ENCODE data around the gene C1QTNF12. TPM values are rescaled to one million over a fixed set of nuclear protein-coding genes. Genes with fewer than 3 reads are reported as not detected.

Gene C1QTNF12
- total RNA-seq, 2 experiments from 2014 or later: 1.8 to 6.1 TPM

DNA sequence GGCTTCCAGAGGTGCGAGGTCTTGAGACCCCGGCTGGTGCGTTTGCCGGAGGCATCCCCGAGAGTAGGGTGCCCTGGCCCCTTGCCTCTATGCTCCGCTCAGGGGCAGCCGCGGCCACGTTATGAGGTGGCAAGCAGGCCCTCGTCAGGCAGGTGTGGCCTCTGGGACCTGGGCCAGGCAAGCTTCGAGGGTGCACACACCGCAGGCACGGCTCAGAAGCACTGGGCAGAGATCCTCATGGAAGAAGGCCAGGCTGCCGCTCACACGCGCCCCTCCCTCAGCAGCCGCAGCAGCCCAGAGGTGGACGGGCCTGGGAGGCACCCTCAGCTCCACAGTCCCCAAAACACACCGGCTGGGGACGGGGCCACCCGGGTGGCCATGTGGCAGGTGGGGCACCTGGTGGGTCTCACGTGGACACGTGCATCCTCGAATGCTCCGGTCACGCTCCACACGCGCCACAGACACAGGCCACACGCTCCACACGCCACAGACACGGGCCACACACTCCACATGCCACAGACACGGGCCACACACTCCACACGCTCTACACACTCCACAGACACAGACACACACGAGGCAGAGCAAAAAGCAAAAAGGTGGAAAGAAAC is 21.2 kb downstream of the C1QTNF12 start:
- intact Hi-C loops (cut with micrococcal nuclease; ENCODE audit: unreplicated experiment): no loop called here
- Histone ChIP-seq H3K9me3 (ENCODE audit: low read length) (no peaks in the 10 kb centered on the region), H3K36me3 (ENCODE audit: insufficient read depth, low read length) (peaks cover 91% of the 10 kb centered on the region), H3K79me2 (ENCODE audit: insufficient read depth, low read depth, low read length) (peaks cover 20% of the 10 kb centered on the region), H3K4me2 (ENCODE audit: low read length) (no peak overlapping the region), H3K9me2 (ENCODE audit: insufficient read depth, low read length) (no peaks in the 10 kb centered on the region), H2AFZ (ENCODE audit: low read length) (no peak overlapping the region), H3K4me3 (ENCODE audit: low read depth, low read length, poor library complexity, severe bottlenecking) (no peak overlapping the region), H3K4me1 (ENCODE audit: insufficient read depth, low read length, poor library complexity, severe bottlenecking) (peaks cover 8% of the 10 kb centered on the region), H3K27ac (ENCODE audit: low read depth, low read length, poor library complexity, severe bottlenecking) (no peak overlapping the region), H4K20me1 (ENCODE audit: insufficient read depth, low read length) (no peaks in the 10 kb centered on the region)
- DNase-seq (ENCODE audit: low spot score): no peak
- TF ChIP-seq, protein P1, sequence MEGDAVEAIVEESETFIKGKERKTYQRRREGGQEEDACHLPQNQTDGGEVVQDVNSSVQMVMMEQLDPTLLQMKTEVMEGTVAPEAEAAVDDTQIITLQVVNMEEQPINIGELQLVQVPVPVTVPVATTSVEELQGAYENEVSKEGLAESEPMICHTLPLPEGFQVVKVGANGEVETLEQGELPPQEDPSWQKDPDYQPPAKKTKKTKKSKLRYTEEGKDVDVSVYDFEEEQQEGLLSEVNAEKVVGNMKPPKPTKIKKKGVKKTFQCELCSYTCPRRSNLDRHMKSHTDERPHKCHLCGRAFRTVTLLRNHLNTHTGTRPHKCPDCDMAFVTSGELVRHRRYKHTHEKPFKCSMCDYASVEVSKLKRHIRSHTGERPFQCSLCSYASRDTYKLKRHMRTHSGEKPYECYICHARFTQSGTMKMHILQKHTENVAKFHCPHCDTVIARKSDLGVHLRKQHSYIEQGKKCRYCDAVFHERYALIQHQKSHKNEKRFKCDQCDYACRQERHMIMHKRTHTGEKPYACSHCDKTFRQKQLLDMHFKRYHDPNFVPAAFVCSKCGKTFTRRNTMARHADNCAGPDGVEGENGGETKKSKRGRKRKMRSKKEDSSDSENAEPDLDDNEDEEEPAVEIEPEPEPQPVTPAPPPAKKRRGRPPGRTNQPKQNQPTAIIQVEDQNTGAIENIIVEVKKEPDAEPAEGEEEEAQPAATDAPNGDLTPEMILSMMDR (conservative IDR thresholded peaks at IDR 0.05; ENCODE audit: low read length): no peak
- no peak for TF ChIP-seq EZH2phosphoT487 (IDR thresholded peaks at IDR 0.05; ENCODE audit: borderline replicate concordance, low read depth, low read length)
- ChIA-PET POLR2A (no interaction called here), CTCF (ENCODE audit: unreplicated experiment) (no interaction called here)
- BruUV-seq (replicated peaks): no TSS peak

DNA sequence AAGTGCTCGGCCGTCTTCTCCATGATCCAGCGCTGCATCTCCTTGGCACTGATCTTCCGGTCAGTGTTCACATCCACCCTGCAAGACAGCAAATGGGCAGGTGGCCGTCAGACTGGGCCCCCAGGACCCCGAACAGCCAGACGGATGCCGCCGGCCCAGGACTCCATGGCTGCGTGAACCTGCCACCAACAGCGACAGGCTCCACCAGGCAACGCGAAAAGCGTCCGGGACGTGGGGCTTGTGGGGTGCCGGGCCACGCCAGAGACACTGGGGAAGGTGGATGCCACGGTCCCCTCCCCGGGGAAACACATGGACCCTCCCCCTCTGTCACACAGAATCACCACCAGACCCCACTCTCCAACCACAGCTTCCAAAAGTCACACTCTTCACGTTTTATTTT is 22.6 kb downstream of the C1QTNF12 start:
- peaks cover 82% of the 10 kb centered on the region for H3K36me3 ChIP-seq (ENCODE audit: insufficient read depth, low read length)
- no peak for TF ChIP-seq EZH2phosphoT487 (IDR thresholded peaks at IDR 0.05; ENCODE audit: borderline replicate concordance, low read depth, low read length)
- TF ChIP-seq, protein P1 (conservative IDR thresholded peaks at IDR 0.05; ENCODE audit: low read length): no peak
- BruUV-seq (replicated peaks): no TSS peak

DNA sequence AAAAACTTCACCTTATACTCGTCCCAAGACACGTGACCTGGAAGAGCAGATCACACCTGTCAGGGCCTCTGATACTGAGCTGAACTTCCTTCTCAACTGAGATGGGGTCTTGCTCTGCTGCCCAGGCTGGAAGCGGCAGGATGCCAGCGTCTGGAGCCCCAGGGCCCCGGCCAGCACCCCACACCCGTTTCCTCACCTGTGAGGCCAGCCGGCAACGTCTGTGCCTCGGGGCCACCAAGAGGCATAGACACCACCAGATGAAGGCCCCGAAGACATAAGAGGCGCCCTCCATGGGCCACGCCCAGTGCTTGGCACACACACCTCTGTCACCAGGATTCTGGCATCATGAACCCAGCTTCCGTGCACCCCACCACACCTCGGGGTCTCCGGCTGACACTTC is 23.2 kb downstream of the C1QTNF12 start:
- Histone ChIP-seq H3K36me3 (ENCODE audit: insufficient read depth, low read length) (peaks cover 82% of the 10 kb centered on the region), H3K4me3 (ENCODE audit: low read depth, low read length, poor library complexity, severe bottlenecking) (no peak overlapping the region), H2AFZ (ENCODE audit: low read length) (no peak overlapping the region), H3K9me3 (ENCODE audit: low read length) (no peaks in the 10 kb centered on the region), H3K27ac (ENCODE audit: low read depth, low read length, poor library complexity, severe bottlenecking) (no peak overlapping the region), H3K4me1 (ENCODE audit: insufficient read depth, low read length, poor library complexity, severe bottlenecking) (no peaks in the 10 kb centered on the region), H3K4me2 (ENCODE audit: low read length) (no peak overlapping the region), H3K79me2 (ENCODE audit: insufficient read depth, low read depth, low read length) (no peaks in the 10 kb centered on the region), H3K9me2 (ENCODE audit: insufficient read depth, low read length) (no peaks in the 10 kb centered on the region), H4K20me1 (ENCODE audit: insufficient read depth, low read length) (no peaks in the 10 kb centered on the region)
- DNase-seq (ENCODE audit: low spot score): no peak
- CTCF ChIA-PET (ENCODE audit: unreplicated experiment): no interaction called here
- BruUV-seq (replicated peaks): no TSS peak
- POLR2A ChIA-PET: no interaction called here
- intact Hi-C loops (cut with micrococcal nuclease; ENCODE audit: unreplicated experiment): no loop called here
- TF ChIP-seq EZH2phosphoT487 (IDR thresholded peaks at IDR 0.05; ENCODE audit: borderline replicate concordance, low read depth, low read length): no peak
- TF ChIP-seq, protein P1 (conservative IDR thresholded peaks at IDR 0.05; ENCODE audit: low read length): no peak

More for the DNA sequence above, 22.6 kb downstream of the C1QTNF12 start:
- Histone ChIP-seq H3K9me2 (ENCODE audit: insufficient read depth, low read length) (no peaks in the 10 kb centered on the region), H3K4me3 (ENCODE audit: low read depth, low read length, poor library complexity, severe bottlenecking) (no peak overlapping the region), H4K20me1 (ENCODE audit: insufficient read depth, low read length) (no peaks in the 10 kb centered on the region), H2AFZ (ENCODE audit: low read length) (no peak overlapping the region), H3K27ac (ENCODE audit: low read depth, low read length, poor library complexity, severe bottlenecking) (no peak overlapping the region), H3K4me1 (ENCODE audit: insufficient read depth, low read length, poor library complexity, severe bottlenecking) (no peaks in the 10 kb centered on the region), H3K79me2 (ENCODE audit: insufficient read depth, low read depth, low read length) (peaks cover 6% of the 10 kb centered on the region; the same call in 1 of the 2 replicates), H3K9me3 (ENCODE audit: low read length) (no peaks in the 10 kb centered on the region), H3K4me2 (ENCODE audit: low read length) (no peak overlapping the region)
- no peak for DNase-seq (ENCODE audit: low spot score)
- ChIA-PET CTCF (ENCODE audit: unreplicated experiment) (no interaction called here), POLR2A (no interaction called here)
- intact Hi-C loops (cut with micrococcal nuclease; ENCODE audit: unreplicated experiment): no loop called here

All from OCI-LY7 (cell line).